Nephron (organoid): ENCODE measurements around the gene DNAJC7.

ENCODE experiments used
- H3K27ac Mint-ChIP-seq, 3 experiments: 2 replicates each; pipeline ENCODE4 v1.8.0; 2020; ENCODE audit warnings: mixed read lengths in 3 of 3, mild to moderate bottlenecking in 2 of 3, moderate library complexity in 1 of 3
- H3K27me3 Mint-ChIP-seq: 2 replicates; pipeline ENCODE4 v1.8.0; 2021; ENCODE audit warnings: low read depth, mild to moderate bottlenecking, moderate library complexity, mixed read lengths
- H3K36me3 Mint-ChIP-seq: 2 replicates; pipeline ENCODE4 v1.8.0; 2020; ENCODE audit warnings: low read depth, mixed read lengths
- H3K4me1 Mint-ChIP-seq: 2 replicates; pipeline ENCODE4 v1.8.0; 2020; ENCODE audit warnings: mixed read lengths
- H3K4me3 Mint-ChIP-seq, 3 experiments: 2 replicates each; pipeline ENCODE4 v1.8.0; 2020; ENCODE audit warnings: mild to moderate bottlenecking in 3 of 3, mixed read lengths in 3 of 3, moderate library complexity in 2 of 3
- H3K9me3 Mint-ChIP-seq: 2 replicates; pipeline ENCODE4 v1.8.0; 2020; ENCODE audit warnings: mixed read lengths
- CTCF ChIP-seq, 3 experiments: fragments of 200-600 bp; sonication (generic); IDR thresholded peaks; one replicate each; pipeline ENCODE4 v1.5.0; 2021; ENCODE audit warnings: antibody characterized with exemption in 3 of 3; ENCODE audit not compliant: unreplicated experiment in 3 of 3

The DNAJC7 gene

DNA sequence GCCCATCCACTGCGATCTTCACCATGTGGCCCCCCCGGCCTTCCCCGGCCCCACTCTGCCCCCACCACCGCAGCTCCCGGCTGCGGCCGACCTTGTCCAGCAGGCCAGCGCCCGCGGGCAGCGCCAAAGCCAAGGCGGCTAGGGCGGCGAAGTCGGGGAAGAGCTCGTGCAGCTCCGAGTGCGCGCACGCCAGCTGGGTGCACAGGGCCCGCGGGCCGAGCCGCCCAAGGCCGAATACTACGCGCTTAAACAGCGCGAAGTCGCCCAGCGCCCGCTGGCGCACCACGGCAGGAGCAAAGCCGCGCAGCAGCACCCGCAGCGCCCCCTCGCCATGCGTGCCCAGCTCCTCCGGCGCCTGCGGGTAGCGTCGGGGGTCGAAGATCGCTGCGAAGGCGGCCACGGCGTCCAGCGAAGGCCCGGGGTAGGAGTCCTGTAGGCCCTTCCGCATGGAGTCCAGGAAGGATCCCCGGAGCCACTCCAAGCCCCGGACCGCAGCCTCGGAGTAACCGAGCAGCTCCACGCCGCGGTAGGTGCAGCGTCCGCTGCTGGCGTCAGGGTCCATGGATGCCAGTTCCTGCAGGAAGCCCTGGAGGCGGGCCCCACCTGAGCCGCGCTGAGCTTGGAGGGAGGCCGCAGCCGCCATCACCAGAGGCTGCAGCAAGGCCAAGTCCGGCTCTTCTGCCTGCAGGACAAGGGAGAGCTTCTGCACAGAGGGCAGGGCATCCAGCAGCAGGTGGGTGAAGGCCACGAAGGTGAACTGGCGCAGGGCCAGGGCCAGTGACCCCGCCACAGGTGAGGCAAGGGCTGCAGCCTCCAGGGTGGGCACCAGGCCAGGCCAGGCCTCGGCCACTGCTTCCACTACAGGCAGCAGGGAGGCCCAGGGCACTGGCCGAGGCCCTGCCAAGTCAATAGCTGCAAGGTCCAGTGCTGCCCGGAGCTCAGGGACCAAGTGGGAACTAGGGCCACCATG lies 22.8 kb upstream of the DNAJC7 start:
- H3K4me3 Mint-ChIP-seq: no peak overlapping the region
- H3K27me3 Mint-ChIP-seq: no peaks in the 10 kb centered on the region
- no peaks in the 10 kb centered on the region for H3K4me1 Mint-ChIP-seq
- H3K9me3 Mint-ChIP-seq: no peaks in the 10 kb centered on the region
- TF ChIP-seq CTCF (IDR thresholded peaks at IDR 0.05; ENCODE audit: unreplicated experiment in 3 of 3): no peak
- no peaks in the 10 kb centered on the region for H3K36me3 Mint-ChIP-seq
- no peak overlapping the region for H3K27ac Mint-ChIP-seq

GRCh38 chr17:42038221-42038973 lies 21.2 kb upstream of the DNAJC7 start:
- H3K9me3 Mint-ChIP-seq: no peaks in the 10 kb centered on the region
- no peak overlapping the region for H3K4me3 Mint-ChIP-seq
- no peaks in the 10 kb centered on the region for H3K27me3 Mint-ChIP-seq
- no peaks in the 10 kb centered on the region for H3K36me3 Mint-ChIP-seq
- H3K27ac Mint-ChIP-seq: no peak overlapping the region
- TF ChIP-seq CTCF (IDR thresholded peaks at IDR 0.05; ENCODE audit: unreplicated experiment in 3 of 3): no peak
- H3K4me1 Mint-ChIP-seq: no peaks in the 10 kb centered on the region

GRCh38 chr17:42034059-42034458 lies 16.8 kb upstream of the DNAJC7 start:
- no peak for TF ChIP-seq CTCF (IDR thresholded peaks at IDR 0.05; ENCODE audit: unreplicated experiment in 3 of 3)

DNA sequence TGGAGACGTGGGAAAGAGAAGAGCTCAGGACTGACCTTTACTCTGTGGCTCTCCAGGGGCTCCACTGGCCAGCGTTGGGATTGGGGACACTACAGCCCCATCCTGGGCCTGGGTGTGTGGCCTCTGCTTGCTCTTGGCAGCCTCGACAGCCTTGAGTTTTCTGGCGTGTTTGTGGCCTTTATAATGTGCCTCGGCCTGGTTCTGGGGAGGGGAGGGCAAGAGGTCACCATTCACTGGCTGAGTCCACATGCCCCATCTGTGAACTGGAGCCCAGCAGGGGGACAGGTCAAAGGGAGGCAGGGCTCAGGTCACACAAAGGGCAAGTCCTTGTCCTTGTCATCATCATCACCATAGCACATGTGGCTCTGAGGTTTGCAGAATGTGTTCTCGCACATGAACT lies 14.3 kb upstream of the DNAJC7 start:
- TF ChIP-seq CTCF (IDR thresholded peaks at IDR 0.05; ENCODE audit: unreplicated experiment in 3 of 3): no peak
- Mint-ChIP-seq H3K36me3 (no peaks in the 10 kb centered on the region), H3K4me1 (peaks cover 26% of the 10 kb centered on the region), H3K27me3 (no peaks in the 10 kb centered on the region), H3K9me3 (no peaks in the 10 kb centered on the region), H3K4me3 (no peak overlapping the region), H3K27ac (no peak overlapping the region)

More at GRCh38 chr17:42034059-42034458, 16.8 kb upstream of the DNAJC7 start:
- Mint-ChIP-seq H3K27ac (peak overlapping the region in 1 of 3 experiments; percentile 46), H3K36me3 (no peaks in the 10 kb centered on the region), H3K27me3 (no peaks in the 10 kb centered on the region), H3K4me3 (no peak overlapping the region), H3K9me3 (no peaks in the 10 kb centered on the region), H3K4me1 (peaks cover 4% of the 10 kb centered on the region)

GRCh38 chr17:42028791-42029127 lies 11.5 kb upstream of the DNAJC7 start:
- H3K9me3 Mint-ChIP-seq: no peaks in the 10 kb centered on the region
- no peak overlapping the region for H3K4me3 Mint-ChIP-seq
- peak overlapping the region; percentile 16 to 76 (median 38) for H3K27ac Mint-ChIP-seq
- peaks cover 43% of the 10 kb centered on the region for H3K4me1 Mint-ChIP-seq
- no peaks in the 10 kb centered on the region for H3K27me3 Mint-ChIP-seq
- TF ChIP-seq CTCF (IDR thresholded peaks at IDR 0.05; ENCODE audit: unreplicated experiment in 3 of 3): no peak
- peaks cover 5% of the 10 kb centered on the region for H3K36me3 Mint-ChIP-seq
